Neuronal stem cell (in vitro differentiated cells): ENCODE data around the gene IPCEF1.

Experiments used
- DNase-seq: peaks from one replicate; pipeline ENCODE4 v3.0.0-alpha.2; 2013; ENCODE audit warnings: low spot score
- H2AFZ ChIP-seq: one replicate; pipeline ENCODE4 v1.6.1; 2013; ENCODE audit warnings: mild to moderate bottlenecking, low read length, inconsistent platforms
- H2AK5ac ChIP-seq: 2 replicates; pipeline ENCODE4 v1.6.1; 2013; ENCODE audit warnings: low read depth, mild to moderate bottlenecking, inconsistent platforms, low read length, moderate library complexity, mixed read lengths
- H2BK120ac ChIP-seq: 2 replicates; pipeline ENCODE4 v1.6.1; 2013; ENCODE audit warnings: low read depth, mild to moderate bottlenecking, inconsistent platforms, low read length, moderate library complexity, mixed read lengths
- H2BK12ac ChIP-seq: one replicate; pipeline ENCODE4 v1.6.1; 2013; ENCODE audit warnings: low read length, inconsistent platforms
- H2BK15ac ChIP-seq: 2 replicates; pipeline ENCODE4 v1.6.1; 2013; ENCODE audit warnings: mild to moderate bottlenecking, low read length, inconsistent platforms, mixed read lengths
- H2BK5ac ChIP-seq: one replicate; pipeline ENCODE4 v1.6.1; 2013; ENCODE audit warnings: inconsistent platforms, mild to moderate bottlenecking, low read length, moderate library complexity
- H3K14ac ChIP-seq: one replicate; pipeline ENCODE4 v1.6.1; 2013; ENCODE audit warnings: low read length, inconsistent platforms
- H3K18ac ChIP-seq: 2 replicates; pipeline ENCODE4 v1.6.1; 2013; ENCODE audit warnings: low read length, inconsistent platforms
- H3K23ac ChIP-seq: 2 replicates; pipeline ENCODE4 v1.6.1; 2013; ENCODE audit warnings: low read depth, mild to moderate bottlenecking, mixed read lengths, low read length, inconsistent platforms; ENCODE audit not compliant: poor library complexity
- H3K27ac ChIP-seq: replicated peaks from 3 replicates; pipeline ENCODE4 v1.5.1; 2013; ENCODE audit warnings: low read length, inconsistent platforms
- H3K27me3 ChIP-seq, 3 experiments: 2 replicates each; pipeline ENCODE4 v1.6.1; 2013; ENCODE audit warnings: low read length in 3 of 3, mild to moderate bottlenecking in 2 of 3, inconsistent platforms in 1 of 3, low read depth in 1 of 3, mixed read lengths in 1 of 3, moderate library complexity in 1 of 3; ENCODE audit not compliant: control insufficient read depth in 3 of 3, insufficient read depth in 3 of 3
- H3K36me3 ChIP-seq, 2 donors: replicated peaks in 1 of 2; 2 replicates each; pipeline ENCODE4 v1.6.1; 2013; ENCODE audit warnings: low read length in 2 of 2; ENCODE audit not compliant: control insufficient read depth in 2 of 2, insufficient read depth in 2 of 2
- H3K4ac ChIP-seq: 2 replicates; pipeline ENCODE4 v1.6.1; 2013; ENCODE audit warnings: inconsistent platforms, mild to moderate bottlenecking, low read length, moderate library complexity
- H3K4me1 ChIP-seq, 2 donors: 1 replicate in 1 of 2; 2 replicates in 1 of 2; pipeline ENCODE4 v1.6.1; 2013; ENCODE audit warnings: low read length in 2 of 2, low read depth in 1 of 2; ENCODE audit not compliant: control insufficient read depth in 2 of 2, insufficient read depth in 1 of 2
- H3K4me2 ChIP-seq: one replicate; pipeline ENCODE4 v1.6.1; 2013; ENCODE audit warnings: mild to moderate bottlenecking, low read length, inconsistent platforms; ENCODE audit not compliant: insufficient read depth, poor library complexity, severe bottlenecking
- H3K4me3 ChIP-seq, 2 donors: 2 replicates each; pipeline ENCODE4 v1.5.1; 2013; ENCODE audit warnings: low read length in 2 of 2, mild to moderate bottlenecking in 2 of 2, inconsistent platforms in 1 of 2, moderate library complexity in 1 of 2
- H3K79me1 ChIP-seq: one replicate; pipeline ENCODE4 v1.6.1; 2013; ENCODE audit warnings: low read depth, mild to moderate bottlenecking, inconsistent platforms, low read length, moderate library complexity
- H3K9ac ChIP-seq: one replicate; pipeline ENCODE4 v1.6.1; 2013; ENCODE audit warnings: mild to moderate bottlenecking, low read depth, low read length, inconsistent platforms; ENCODE audit not compliant: poor library complexity
- H3K9me3 ChIP-seq, 2 donors: replicated peaks in 1 of 2; 2 replicates each; pipeline versions ENCODE3 to v1.6.1; 2013; ENCODE audit warnings: low read length in 2 of 2, mild to moderate bottlenecking in 2 of 2, inconsistent platforms in 1 of 2, low read depth in 1 of 2, mixed read lengths in 1 of 2, moderate library complexity in 1 of 2; ENCODE audit not compliant: control insufficient read depth in 2 of 2, insufficient read depth in 1 of 2
- H4K8ac ChIP-seq: one replicate; pipeline ENCODE4 v1.6.1; 2013; ENCODE audit warnings: low read depth, mild to moderate bottlenecking, inconsistent platforms, low read length, moderate library complexity
- H4K91ac ChIP-seq: one replicate; pipeline ENCODE4 v1.6.1; 2013; ENCODE audit warnings: low read length, low read depth, mild to moderate bottlenecking, inconsistent platforms; ENCODE audit not compliant: poor library complexity
- WGBS, 2 donors: extraction: QIAGEN DNeasy Blood & Tissue Kit; methylation state at CpG; one replicate each; pipeline ENCODE4 v1.1.7; 2013; ENCODE audit warnings: missing lambda C conversion rate in 2 of 2, mixed read lengths in 1 of 2; ENCODE audit not compliant: insufficient read length in 2 of 2, insufficient replicate concordance in 1 of 2; ENCODE audit errors: extremely low coverage in 2 of 2; 5-methylcytosine and 5-hydroxymethylcytosine counted together

IPCEF1 gene

DNA sequence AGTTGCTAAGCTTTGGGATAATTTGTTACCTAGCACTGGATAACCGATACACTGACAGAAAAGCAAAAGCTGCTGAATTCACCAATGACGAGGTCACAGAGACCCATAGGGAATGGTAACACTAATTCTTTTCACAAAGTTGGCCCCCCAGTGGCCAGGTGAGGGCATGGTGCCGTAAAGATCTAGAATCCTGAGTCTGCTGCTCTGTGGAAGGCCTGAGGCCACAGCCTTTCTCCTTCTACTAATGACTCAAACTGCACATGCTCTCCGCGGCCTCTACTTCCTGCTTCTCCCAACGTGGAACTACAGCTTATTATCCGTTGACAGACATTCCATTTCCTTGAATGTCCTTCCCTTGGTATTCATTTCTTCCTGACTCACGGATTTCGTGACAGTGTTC is 190.5 kb downstream of the IPCEF1 start:
- Histone ChIP-seq H3K36me3 (no peaks in the 10 kb centered on the region), H3K79me1 (no peaks in the 10 kb centered on the region), H2AFZ (no peak overlapping the region), H3K27ac (no peak overlapping the region), H3K4me1 (no peaks in the 10 kb centered on the region), H2BK5ac (no peak overlapping the region), H2BK15ac (no peak overlapping the region), H4K91ac (no peak overlapping the region), H3K4me3 (no peak overlapping the region), H3K27me3 (no peaks in the 10 kb centered on the region), H3K9me3 (peaks cover 0 to 1% of the 10 kb centered on the region in 2 donors), H4K8ac (no peak overlapping the region), H2BK12ac (no peak overlapping the region), H3K23ac (no peak overlapping the region), H2BK120ac (no peak overlapping the region), H3K9ac (no peak overlapping the region), H2AK5ac (no peak overlapping the region), H3K4me2 (no peak overlapping the region), H3K14ac (no peak overlapping the region), H3K18ac (no peak overlapping the region), H3K4ac (no peak overlapping the region)
- WGBS, 2 donors, result no CpG with 5 or more reads among the region's 9 CpGs
- DNase-seq, result no peak

DNA sequence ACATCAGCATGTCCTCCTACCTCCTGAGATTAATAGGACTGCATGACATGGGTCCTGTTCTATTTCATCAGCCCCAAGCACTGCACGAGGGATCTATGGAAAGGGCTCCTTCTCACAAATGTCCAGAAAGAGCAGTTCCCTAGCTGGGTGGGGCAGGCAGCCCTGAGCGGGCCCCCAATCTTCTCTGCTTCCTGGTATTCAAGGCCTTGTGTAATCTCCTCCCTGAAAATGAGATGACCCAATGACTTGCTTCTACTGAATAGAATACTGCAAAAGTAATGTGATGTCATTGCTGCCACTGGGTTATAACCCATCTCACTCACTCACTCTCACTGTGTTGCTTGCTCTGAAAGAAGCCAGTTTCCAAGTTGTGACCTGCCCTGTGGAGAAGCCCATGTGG is 191.1 kb downstream of the IPCEF1 start:
- Histone ChIP-seq H3K27me3 (no peaks in the 10 kb centered on the region), H3K9ac (no peak overlapping the region), H2BK15ac (no peak overlapping the region), H2BK12ac (no peak overlapping the region), H3K4me3 (no peak overlapping the region), H3K27ac (no peak overlapping the region), H2BK120ac (no peak overlapping the region), H3K36me3 (no peaks in the 10 kb centered on the region), H3K23ac (no peak overlapping the region), H3K9me3 (peaks cover 0 to 1% of the 10 kb centered on the region in 2 donors), H4K8ac (no peak overlapping the region), H2AFZ (no peak overlapping the region), H3K14ac (no peak overlapping the region), H3K4me1 (no peaks in the 10 kb centered on the region), H2AK5ac (no peak overlapping the region), H2BK5ac (no peak overlapping the region), H3K18ac (no peak overlapping the region), H3K4ac (no peak overlapping the region), H4K91ac (no peak overlapping the region), H3K4me2 (no peak overlapping the region), H3K79me1 (no peaks in the 10 kb centered on the region)
- DNase-seq, result no peak
- WGBS, 2 donors, result no CpG with 5 or more reads among the region's 2 CpGs

DNA sequence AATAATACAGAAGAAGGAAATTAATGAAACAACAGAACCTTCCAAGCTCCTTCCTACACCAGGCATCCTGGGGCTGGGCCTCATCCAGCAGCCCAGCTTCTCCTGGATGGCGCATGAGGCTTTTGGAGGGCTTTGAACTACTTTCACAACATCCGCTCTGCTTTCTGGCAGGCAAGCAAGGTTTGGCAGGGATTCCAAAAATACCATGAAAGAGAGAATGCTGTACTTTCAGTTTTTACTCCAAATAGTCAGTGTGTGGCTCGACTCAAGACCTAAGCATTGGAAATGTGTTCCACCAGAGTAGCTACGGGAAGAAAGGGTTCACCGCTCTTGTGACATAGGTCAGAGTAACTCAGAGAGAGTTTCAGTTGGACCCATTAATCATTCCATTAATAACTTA is 192.2 kb downstream of the IPCEF1 start:
- Histone ChIP-seq H3K9me3 (peaks cover 0 to 1% of the 10 kb centered on the region in 2 donors), H3K27me3 (no peaks in the 10 kb centered on the region), H3K4me3 (no peak overlapping the region), H3K23ac (no peak overlapping the region), H3K14ac (no peak overlapping the region), H3K79me1 (no peaks in the 10 kb centered on the region), H3K4ac (no peak overlapping the region), H3K36me3 (no peaks in the 10 kb centered on the region), H3K18ac (no peak overlapping the region), H4K91ac (no peak overlapping the region), H3K27ac (no peak overlapping the region), H2BK120ac (no peak overlapping the region), H3K4me1 (no peaks in the 10 kb centered on the region), H2BK5ac (no peak overlapping the region), H2BK12ac (no peak overlapping the region), H2AFZ (no peak overlapping the region), H4K8ac (no peak overlapping the region), H2AK5ac (no peak overlapping the region), H2BK15ac (no peak overlapping the region), H3K4me2 (no peak overlapping the region), H3K9ac (no peak overlapping the region)
- DNase-seq, result no peak
- WGBS, 2 donors, result no CpG with 5 or more reads among the region's 5 CpGs

- H2BK120ac ChIP-seq, result no peak overlapping the region
- no peaks in the 10 kb centered on the region for H3K4me1 ChIP-seq
- no peaks in the 10 kb centered on the region for H3K36me3 ChIP-seq
- H3K4ac ChIP-seq, result no peak overlapping the region
- no peak overlapping the region for H3K18ac ChIP-seq
- no peak overlapping the region for H2AK5ac ChIP-seq
- H3K4me3 ChIP-seq, result no peak overlapping the region
- DNase-seq, result no peak
- no CpG with 5 or more reads among the region's 3 CpGs for WGBS, 2 donors
- no peak overlapping the region for H3K4me2 ChIP-seq
- no peak overlapping the region for H3K14ac ChIP-seq
- H3K9ac ChIP-seq, result no peak overlapping the region
- H4K8ac ChIP-seq, result no peak overlapping the region
- H2AFZ ChIP-seq, result no peak overlapping the region
- peaks cover 0 to 1% of the 10 kb centered on the region in 2 donors for H3K9me3 ChIP-seq
- H3K79me1 ChIP-seq, result no peaks in the 10 kb centered on the region
- no peak overlapping the region for H4K91ac ChIP-seq
- no peak overlapping the region for H3K27ac ChIP-seq
- no peak overlapping the region for H3K23ac ChIP-seq
- H2BK12ac ChIP-seq, result no peak overlapping the region
- no peak overlapping the region for H2BK5ac ChIP-seq
- H2BK15ac ChIP-seq, result no peak overlapping the region
- no peaks in the 10 kb centered on the region for H3K27me3 ChIP-seq
Measured at GRCh38 chr6:154161689-154162088, 194.9 kb downstream of the IPCEF1 start.
